HEK293T (cell line): ENCODE measurements around the gene TBPL1.

Experiments used
- CTCF ChIA-PET: fragments of 350-600 bp; formaldehyde crosslinking; extraction: SDS; loops from one replicate; lab custom pipeline; 2021; ENCODE audit warnings: antibody characterized with exemption, inconsistent platforms; lab: Yijun Ruan, JAX
- POLR2A ChIA-PET: fragments of 350-600 bp; formaldehyde crosslinking; extraction: SDS; loops from one replicate; lab custom pipeline; 2020; ENCODE audit warnings: antibody characterized with exemption, inconsistent platforms; lab: Yijun Ruan, JAX
- DNase-seq: peaks from one replicate; pipeline ENCODE4 v3.0.0; 2012; ENCODE audit warnings: mixed read lengths; ENCODE audit errors: extremely low spot score
- ARNT ChIP-seq: fragments of 450-650 bp; IDR thresholded peaks from 2 replicates; pipeline ENCODE4 v1.6.1; 2017; ENCODE audit warnings: mild to moderate bottlenecking
- BHLHE40 ChIP-seq: fragments of 450-650 bp; IDR thresholded peaks from 2 replicates; pipeline ENCODE4 v1.6.1; 2016; ENCODE audit warnings: mild to moderate bottlenecking, moderate library complexity, borderline replicate concordance
- CTBP1 ChIP-seq: fragments of 450-650 bp; IDR thresholded peaks from 2 replicates; pipeline ENCODE4 v1.6.1; 2016; ENCODE audit warnings: borderline replicate concordance
- ELF4 ChIP-seq: fragments of 450-650 bp; IDR thresholded peaks from 2 replicates; pipeline ENCODE4 v1.6.1; 2017; ENCODE audit warnings: antibody characterized with exemption
- FOXA1 ChIP-seq: fragments of 450-650 bp; IDR thresholded peaks from 2 replicates; pipeline ENCODE4 v1.6.1; 2016; ENCODE audit warnings: mild to moderate bottlenecking
- FOXK2 ChIP-seq: fragments of 450-650 bp; IDR thresholded peaks from 2 replicates; pipeline ENCODE4 v1.6.1; 2016; ENCODE audit warnings: mild to moderate bottlenecking
- FOXM1 ChIP-seq: fragments of 450-650 bp; IDR thresholded peaks from 2 replicates; pipeline ENCODE4 v1.6.1; 2017; ENCODE audit warnings: mild to moderate bottlenecking, borderline replicate concordance
- HDGF ChIP-seq: fragments of 450-650 bp; IDR thresholded peaks from 2 replicates; pipeline ENCODE4 v1.6.1; 2017; ENCODE audit warnings: antibody characterized with exemption, borderline replicate concordance
- L3MBTL2 ChIP-seq: fragments of 450-650 bp; conservative IDR thresholded peaks from 2 replicates; pipeline ENCODE4 v1.6.1; 2016; ENCODE audit warnings: mild to moderate bottlenecking
- LEF1 ChIP-seq: fragments of 450-650 bp; IDR thresholded peaks from 2 replicates; pipeline ENCODE4 v1.6.1; 2017; ENCODE audit warnings: mild to moderate bottlenecking, borderline replicate concordance
- NFRKB ChIP-seq: fragments of 450-650 bp; IDR thresholded peaks from 2 replicates; pipeline ENCODE4 v1.6.1; 2016; ENCODE audit warnings: mild to moderate bottlenecking, moderate library complexity
- PKNOX1 ChIP-seq: fragments of 450-650 bp; IDR thresholded peaks from 2 replicates; pipeline ENCODE4 v1.6.1; 2016
- SP1 ChIP-seq: fragments of 450-650 bp; IDR thresholded peaks from 2 replicates; pipeline ENCODE4 v1.6.1; 2017
- SUZ12 ChIP-seq: fragments of 450-650 bp; IDR thresholded peaks from 2 replicates; pipeline ENCODE4 v1.6.1; 2016; ENCODE audit warnings: mild to moderate bottlenecking
- TARDBP ChIP-seq: fragments of 450-650 bp; IDR thresholded peaks from 2 replicates; pipeline ENCODE4 v1.6.1; 2016
- ZNF384 ChIP-seq: fragments of 450-650 bp; IDR thresholded peaks from 2 replicates; pipeline ENCODE4 v1.6.1; 2016

The TBPL1 gene

GRCh38 chr6:133954657-133955576 is 1.9 kb downstream of the TBPL1 start:
- TF ChIP-seq PKNOX1 (no peak), TARDBP (no peak), CTBP1 (no peak), SP1 (no peak), SUZ12 (no peak)
- DNase-seq, result no peak
- ChIA-PET POLR2A (interaction anchor here (1.0 to 2.7 kb wide), 3 partner anchors 10 to 97 kb away, joined by 3 to 9 read pairs (median 7); partner anchors contain the start of gene SLC2A12), CTCF (interaction anchor here (0.9 to 1.3 kb wide), 4 partner anchors 17 to 147 kb away, joined by 3 to 4 read pairs (median 4); no protein-coding TSS in a partner anchor)

- ChIA-PET CTCF (interaction anchor here (1.0 kb wide), 1 partner anchor 109 kb away, joined by 3 read pairs; no protein-coding TSS in a partner anchor), POLR2A (interaction anchor here (1.0 to 1.9 kb wide), 2 partner anchors 11 to 96 kb away, joined by 3 to 7 read pairs; partner anchors contain the start of gene SLC2A12)
- DNase-seq, result no peak
- TF ChIP-seq PKNOX1 (no peak), ZNF384 (no peak), FOXK2 (no peak), ELF4 (no peak), SP1 (no peak), CTBP1 (no peak), TARDBP (no peak), SUZ12 (no peak)
Observed at GRCh38 chr6:133955582-133956415, 2.8 kb downstream of the TBPL1 start.

GRCh38 chr6:133956416-133957049 is 3.5 kb downstream of the TBPL1 start:
- DNase-seq, result no peak
- CTCF ChIA-PET, result interaction anchor here (1.0 kb wide), 1 partner anchor 109 kb away, joined by 3 read pairs; no protein-coding TSS in a partner anchor
- no peak for TF ChIP-seq CTBP1
- TF ChIP-seq ARNT, result no peak
- POLR2A ChIA-PET, result no interaction called here

GRCh38 chr6:133957227-133957626 is 4.2 kb downstream of the TBPL1 start:
- CTCF ChIA-PET, result interaction anchor here (1.6 kb wide), 1 partner anchor 107 kb away, joined by 3 read pairs; no protein-coding TSS in a partner anchor

GRCh38 chr6:133957780-133958242 is 4.8 kb downstream of the TBPL1 start:
- no peak for TF ChIP-seq PKNOX1
- no peak for TF ChIP-seq CTBP1
- no peak for TF ChIP-seq ELF4
- no peak for TF ChIP-seq TARDBP
- no peak for TF ChIP-seq ARNT
- TF ChIP-seq SUZ12, result no peak
- ChIA-PET POLR2A (no interaction called here), CTCF (interaction anchor here (1.0 to 1.6 kb wide), 4 partner anchors 15 to 108 kb away, joined by 3 to 7 read pairs (median 6); no protein-coding TSS in a partner anchor)
- DNase-seq, result no peak

More at GRCh38 chr6:133957227-133957626, 4.2 kb downstream of the TBPL1 start:
- no peak for TF ChIP-seq FOXK2
- POLR2A ChIA-PET, result no interaction called here
- DNase-seq, result no peak

GRCh38 chr6:133958791-133959190 is 5.8 kb downstream of the TBPL1 start:
- ChIA-PET POLR2A (no interaction called here), CTCF (interaction anchor here (0.6 to 1.6 kb wide), 5 partner anchors 14 to 107 kb away, joined by 3 to 7 read pairs (median 4); no protein-coding TSS in a partner anchor)
- TF ChIP-seq LEF1 (no peak), NFRKB (no peak), BHLHE40 (no peak), FOXM1 (no peak), FOXK2 (no peak), FOXA1 (no peak), ELF4 (no peak), ZNF384 (no peak), TARDBP (no peak), PKNOX1 (no peak), L3MBTL2 (no peak), HDGF (no peak), SP1 (no peak), ARNT (no peak), SUZ12 (no peak), CTBP1 (no peak)
- DNase-seq, result no peak
